Upper lobe of right lung (tissue), 1 donor: Measurements from ENCODE around the gene MAPK8IP1. TPM values are rescaled to one million over a fixed set of nuclear protein-coding genes. Genes with fewer than 3 reads are reported as not detected.

Source experiments
- ATAC-seq: fragments of 200-7000 bp; cut with Tn5 transposase; one replicate; pipeline ENCODE4 v1.9.1; 2020; ENCODE audit warnings: mild to moderate bottlenecking, moderate library complexity
- DNase-seq: peaks from one replicate; pipeline ENCODE4 v3.0.0-alpha.2; 2020
- H3K27ac ChIP-seq: fragments of 200-600 bp; one replicate; pipeline ENCODE4 v1.8.0; 2022
- H3K27me3 ChIP-seq: fragments of 200-600 bp; one replicate; pipeline ENCODE4 v1.8.0; 2022; ENCODE audit warnings: mild to moderate bottlenecking
- H3K36me3 ChIP-seq: fragments of 200-600 bp; one replicate; pipeline ENCODE4 v1.8.0; 2022
- H3K4me1 ChIP-seq: fragments of 200-600 bp; one replicate; pipeline ENCODE4 v1.8.0; 2022
- H3K4me3 ChIP-seq: fragments of 200-600 bp; one replicate; pipeline ENCODE4 v1.8.0; 2022; ENCODE audit warnings: mild to moderate bottlenecking
- H3K9me3 ChIP-seq: fragments of 200-600 bp; one replicate; pipeline ENCODE4 v1.8.0; 2022
- CTCF ChIP-seq: fragments of 200-600 bp; IDR thresholded peaks from one replicate; pipeline ENCODE4 v1.8.0; 2022; ENCODE audit warnings: antibody characterized with exemption
- intact Hi-C: fragments of 100-400 bp; cut with DNase I; formaldehyde crosslinking; loops from one replicate; pipeline ENCODE4 v1.11.0; 2022
- total RNA-seq: library from RNA; stranded (reverse); fragmentation: NEBNext Ultra II Directional; extraction: Animal tissue kit (Norgen Biotek cat#: 25700); gene quantifications from one replicate; pipeline ENCODE4 v1.2.1, GENCODE V29; 2021
- donor health status: DM: no; HTN: yes; CAD: no; lungs with severe emphysema.

The MAPK8IP1 gene
- total RNA-seq, 1 donor from 2014 or later: 6.4 TPM

DNA sequence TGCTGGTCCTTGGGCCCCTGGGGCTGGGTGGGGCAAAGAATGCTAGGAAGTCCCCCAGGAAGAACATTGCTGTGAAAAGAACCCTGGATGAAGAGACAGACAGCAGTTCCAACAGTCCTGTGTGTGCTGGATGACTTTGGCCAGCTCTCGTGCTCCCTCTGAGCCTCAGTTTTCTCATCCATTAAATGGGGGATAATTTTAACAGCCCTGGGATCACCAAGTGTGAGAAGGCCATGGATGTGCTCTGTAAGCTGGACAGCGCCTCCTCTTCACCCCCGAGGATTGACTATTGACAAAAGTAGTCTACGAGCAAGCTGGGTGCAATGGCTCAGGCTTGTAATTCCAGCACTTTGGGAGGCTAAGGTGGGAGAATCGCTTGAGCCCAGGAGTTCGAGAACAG lies 39.5 kb downstream of the MAPK8IP1 start:
- Histone ChIP-seq H3K9me3 (no peaks in the 10 kb centered on the region), H3K27me3 (peaks cover 19% of the 10 kb centered on the region), H3K27ac (no peak overlapping the region), H3K36me3 (no peaks in the 10 kb centered on the region), H3K4me1 (peaks cover 15% of the 10 kb centered on the region), H3K4me3 (no peak overlapping the region)
- intact Hi-C loops: no loop called here
- TF ChIP-seq CTCF: no peak
- DNase-seq (no peak), ATAC-seq (no peak)

GRCh38 chr11:45925550-45925949 lies 40.1 kb downstream of the MAPK8IP1 start:
- Histone ChIP-seq H3K27me3 (peaks cover 19% of the 10 kb centered on the region), H3K9me3 (no peaks in the 10 kb centered on the region), H3K36me3 (no peaks in the 10 kb centered on the region), H3K27ac (no peak overlapping the region), H3K4me3 (no peak overlapping the region), H3K4me1 (peaks cover 20% of the 10 kb centered on the region)
- DNase-seq (peak; percentile 36), ATAC-seq (no peak)
- intact Hi-C loops: no loop called here
- no peak for TF ChIP-seq CTCF

GRCh38 chr11:45926001-45926401 lies 40.5 kb downstream of the MAPK8IP1 start:
- no peaks in the 10 kb centered on the region for H3K36me3 ChIP-seq
- H3K4me1 ChIP-seq: peaks cover 21% of the 10 kb centered on the region
- DNase-seq (peak; percentile 56), ATAC-seq (no peak)
- H3K4me3 ChIP-seq: no peak overlapping the region
- H3K9me3 ChIP-seq: no peaks in the 10 kb centered on the region
- no peak overlapping the region for H3K27ac ChIP-seq
- H3K27me3 ChIP-seq: peaks cover 19% of the 10 kb centered on the region
- TF ChIP-seq CTCF: no peak
- intact Hi-C loops: no loop called here

DNA sequence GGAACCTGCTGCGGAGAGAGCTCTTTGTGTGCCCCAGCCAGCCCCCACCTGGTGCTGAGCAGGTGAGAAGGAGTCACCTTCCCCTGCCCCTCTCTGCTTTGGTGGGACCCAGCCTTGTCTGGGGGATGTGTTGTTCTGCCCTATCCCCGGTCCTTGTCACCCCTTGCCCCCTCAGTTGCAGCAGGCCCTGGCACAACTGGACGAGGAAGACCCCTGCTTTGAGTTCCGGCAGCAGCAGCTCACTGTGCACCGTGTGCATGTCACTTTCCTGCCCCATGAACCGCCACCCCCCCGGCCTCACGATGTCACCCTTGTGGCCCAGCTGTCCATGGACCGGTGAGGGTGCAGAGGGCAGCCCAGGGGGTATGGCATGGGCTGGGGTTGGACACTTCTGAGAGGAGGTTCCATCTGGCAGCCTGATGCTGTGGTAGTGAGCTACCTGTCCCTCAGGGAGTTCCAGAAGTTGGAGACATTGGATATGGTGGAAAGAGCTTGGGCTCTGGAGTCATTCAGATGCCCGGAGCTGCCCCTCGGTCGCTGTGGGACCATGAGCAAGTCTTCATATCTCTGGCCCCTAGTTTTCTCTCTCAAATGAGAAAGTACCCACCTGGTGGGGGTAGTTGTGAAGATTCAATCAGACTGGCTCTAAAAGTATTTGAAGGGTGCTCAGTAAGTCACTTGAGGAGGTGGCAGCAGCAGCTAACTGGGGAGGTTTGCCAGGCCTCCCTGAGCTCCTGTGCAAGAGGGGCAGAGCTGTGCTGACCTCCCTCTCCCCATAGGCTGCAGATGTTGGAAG lies 41.3 kb downstream of the MAPK8IP1 start:
- peaks cover 16% of the 10 kb centered on the region for H3K4me1 ChIP-seq
- H3K27me3 ChIP-seq: peaks cover 16% of the 10 kb centered on the region
- ATAC-seq (no peak), DNase-seq (peak; percentile 61)
- TF ChIP-seq CTCF: no peak
- no peak overlapping the region for H3K27ac ChIP-seq
- no peaks in the 10 kb centered on the region for H3K9me3 ChIP-seq
- peaks cover under 1% of the 10 kb centered on the region for H3K36me3 ChIP-seq
- intact Hi-C loops: no loop called here
- no peak overlapping the region for H3K4me3 ChIP-seq

DNA sequence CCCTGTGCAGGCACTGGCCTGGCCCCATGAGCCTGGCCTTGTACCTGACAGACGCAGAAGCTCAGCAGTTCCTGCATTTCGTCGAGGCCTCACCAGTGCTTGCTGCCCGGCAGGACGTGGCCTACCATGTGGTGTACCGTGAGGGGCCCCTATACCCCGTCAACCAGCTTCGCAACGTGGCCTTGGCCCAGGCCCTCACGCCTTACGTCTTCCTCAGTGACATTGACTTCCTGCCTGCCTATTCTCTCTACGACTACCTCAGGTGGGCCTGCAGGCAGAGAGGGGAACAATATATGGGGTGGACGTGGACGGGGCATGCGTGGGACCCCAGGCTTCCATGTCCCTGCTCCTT lies 41.9 kb downstream of the MAPK8IP1 start:
- H3K9me3 ChIP-seq: no peaks in the 10 kb centered on the region
- no peak overlapping the region for H3K4me3 ChIP-seq
- DNase-seq: no peak
- peaks cover 11% of the 10 kb centered on the region for H3K4me1 ChIP-seq
- intact Hi-C loops: no loop called here
- ATAC-seq: no peak
- peaks cover 11% of the 10 kb centered on the region for H3K27me3 ChIP-seq
- H3K36me3 ChIP-seq: peaks cover 6% of the 10 kb centered on the region
- TF ChIP-seq CTCF: no peak
- H3K27ac ChIP-seq: no peak overlapping the region
